HG03378 (cell line): Measurements from ENCODE around the gene IGFBPL1.
"Not testable (repeated sequence)": the region's sequence is repeated elsewhere in the genome, so short reads cannot be mapped to it uniquely, and the experiment has no call there.

Source experiments
- ATAC-seq: cut with Tn5 transposase; IDR thresholded peaks from one replicate; pipeline ENCODE4 v1.9.1; 2021; ENCODE audit warnings: mild to moderate bottlenecking, moderate library complexity; ENCODE audit not compliant: unreplicated experiment

The IGFBPL1 gene

GRCh38 chr9:38380230-38380871 lies 43.9 kb downstream of the IGFBPL1 start:
- ATAC-seq: no peak

GRCh38 chr9:38377336-38378083 lies 46.7 kb downstream of the IGFBPL1 start:
- not testable (repeated sequence) for ATAC-seq

GRCh38 chr9:38376021-38376670 lies 48.1 kb downstream of the IGFBPL1 start:
- ATAC-seq: no peak

DNA sequence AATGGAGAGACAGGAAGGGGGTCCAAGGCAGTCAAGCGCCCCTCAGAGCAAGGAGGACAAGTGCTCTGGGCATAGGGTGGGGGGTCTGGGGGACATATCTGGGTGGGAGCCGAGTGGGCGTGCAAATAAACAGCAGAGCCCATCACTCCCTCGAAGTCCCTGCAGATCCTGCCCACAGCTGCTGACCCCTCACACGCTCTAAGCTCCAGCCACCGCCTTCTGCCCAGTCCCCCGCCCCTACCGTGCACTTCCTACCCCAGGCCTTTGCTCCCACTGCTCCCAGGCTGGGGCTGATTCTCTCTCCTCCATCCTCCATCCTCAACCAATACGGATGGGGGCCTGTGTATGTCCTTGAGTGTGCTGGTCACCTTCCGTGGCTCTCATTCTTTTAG lies 48.7 kb downstream of the IGFBPL1 start:
- ATAC-seq: no peak

GRCh38 chr9:38374847-38375571 lies 49.2 kb downstream of the IGFBPL1 start:
- ATAC-seq: no peak

- ATAC-seq: no peak
These were observed 50.6 kb downstream of the IGFBPL1 start for GRCh38 chr9:38373679-38374078.

- no peak for ATAC-seq
These were observed 51.3 kb downstream of the IGFBPL1 start for GRCh38 chr9:38372762-38373619.

DNA sequence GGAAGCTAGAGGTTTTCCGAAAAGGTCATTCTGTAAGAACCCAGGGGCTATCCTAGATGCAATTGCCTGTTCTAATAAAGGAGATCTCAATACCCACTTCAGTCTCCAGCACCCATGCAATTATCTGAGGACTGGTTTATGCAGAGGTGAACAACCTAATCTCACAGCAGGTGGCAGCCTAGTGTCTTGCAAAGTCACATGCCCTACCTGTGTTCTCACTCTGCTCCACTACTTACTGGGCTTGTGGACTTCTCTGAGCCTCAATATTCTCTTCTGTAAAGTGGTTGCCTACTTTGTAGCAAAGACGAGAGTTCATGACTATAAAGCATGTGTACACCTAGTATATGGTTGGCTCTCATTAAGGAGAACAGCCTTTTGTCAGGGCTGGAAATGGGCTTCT lies 52.8 kb downstream of the IGFBPL1 start:
- no peak for ATAC-seq

DNA sequence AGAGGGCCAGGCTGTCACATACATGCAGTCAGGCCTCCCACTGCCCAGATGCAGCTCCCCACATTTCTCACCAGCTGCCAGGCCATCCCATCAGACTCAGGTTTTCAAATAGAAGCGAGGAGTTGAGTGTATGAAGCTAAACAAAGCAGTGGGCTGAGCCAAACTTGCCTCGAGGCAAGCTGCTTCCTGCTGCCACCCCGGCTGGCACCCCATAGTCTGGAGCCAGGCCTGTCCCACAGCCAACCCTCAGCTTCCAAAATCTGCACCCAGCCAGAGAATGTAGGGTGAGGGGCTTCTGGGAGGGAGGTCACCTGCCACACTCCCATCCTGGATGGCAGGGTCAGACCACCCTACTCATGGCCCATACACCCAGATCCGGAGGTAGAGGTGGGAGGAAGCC lies 54.1 kb downstream of the IGFBPL1 start:
- ATAC-seq: no peak

DNA sequence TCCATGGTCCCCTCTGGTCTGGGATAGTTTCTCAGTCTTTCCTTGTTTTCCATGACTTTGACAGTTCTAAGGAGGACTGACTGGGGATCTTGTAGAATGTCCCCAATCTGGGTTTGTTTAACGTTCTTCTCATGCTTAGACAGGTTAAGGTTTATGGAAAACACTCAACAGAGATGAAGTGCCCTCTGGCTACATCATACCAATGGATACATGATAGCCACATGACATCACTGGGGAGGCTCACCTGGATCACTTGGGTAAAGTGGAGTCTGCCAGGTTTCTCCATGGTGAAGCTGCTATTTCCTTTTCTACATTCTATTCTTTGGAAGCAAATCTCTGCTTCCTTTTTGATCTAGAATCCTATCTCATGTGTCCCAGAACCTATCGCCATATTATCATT lies 55.5 kb downstream of the IGFBPL1 start:
- no peak for ATAC-seq

GRCh38 chr9:38367898-38368297 lies 56.4 kb downstream of the IGFBPL1 start:
- no peak for ATAC-seq

DNA sequence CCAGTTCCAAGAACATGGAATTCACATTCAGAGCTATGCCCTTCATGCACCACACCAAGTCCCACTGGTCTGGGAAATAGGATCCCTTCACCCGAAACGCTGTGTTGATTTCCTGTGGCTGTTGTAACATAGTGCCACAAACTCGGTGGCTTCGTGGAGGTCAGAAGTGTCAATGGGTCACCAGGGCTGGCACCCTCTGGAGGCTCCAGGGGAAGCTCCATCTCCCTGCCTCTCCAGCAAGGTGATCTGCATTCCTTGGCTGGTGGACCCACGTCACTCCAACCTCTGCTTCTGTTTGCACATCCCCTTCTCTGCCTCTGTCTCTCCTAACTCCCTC lies 60.7 kb downstream of the IGFBPL1 start:
- ATAC-seq: no peak

- ATAC-seq: no peak
These were observed 61.2 kb downstream of the IGFBPL1 start for GRCh38 chr9:38362852-38363588.

GRCh38 chr9:38361473-38361850 lies 62.8 kb downstream of the IGFBPL1 start:
- no peak for ATAC-seq

DNA sequence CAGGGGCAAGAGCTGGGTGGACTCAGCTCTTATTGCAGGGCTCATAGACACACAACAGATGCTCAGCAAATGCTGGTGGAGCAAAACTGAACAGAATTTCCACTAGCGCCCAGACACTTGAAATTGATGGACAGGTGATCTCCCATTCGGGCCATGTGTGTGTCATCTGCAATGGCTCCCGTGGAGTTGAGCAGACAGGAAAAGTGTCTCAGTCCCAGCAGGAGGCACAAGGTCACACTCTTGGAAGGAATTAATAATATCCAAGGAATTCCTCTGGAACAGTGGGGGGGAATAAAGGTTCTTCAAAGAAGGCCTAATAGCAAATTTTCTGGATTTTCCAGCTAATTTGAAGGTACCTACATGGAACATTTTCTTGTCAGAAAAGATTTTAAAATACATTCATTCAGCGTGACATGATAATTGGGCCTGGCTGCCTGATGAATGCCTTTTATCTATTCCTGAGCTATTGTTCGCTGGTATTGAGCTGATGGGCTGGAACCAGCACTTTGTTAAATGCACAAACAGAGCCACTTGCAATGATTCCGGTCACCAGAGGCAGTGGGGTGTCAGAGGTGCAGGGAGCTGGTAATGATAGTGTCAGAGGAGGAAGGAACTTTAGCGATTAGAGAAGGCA lies 63.3 kb downstream of the IGFBPL1 start:
- ATAC-seq: no peak

- no peak for ATAC-seq
These were observed 64.4 kb downstream of the IGFBPL1 start for GRCh38 chr9:38359689-38360385.

DNA sequence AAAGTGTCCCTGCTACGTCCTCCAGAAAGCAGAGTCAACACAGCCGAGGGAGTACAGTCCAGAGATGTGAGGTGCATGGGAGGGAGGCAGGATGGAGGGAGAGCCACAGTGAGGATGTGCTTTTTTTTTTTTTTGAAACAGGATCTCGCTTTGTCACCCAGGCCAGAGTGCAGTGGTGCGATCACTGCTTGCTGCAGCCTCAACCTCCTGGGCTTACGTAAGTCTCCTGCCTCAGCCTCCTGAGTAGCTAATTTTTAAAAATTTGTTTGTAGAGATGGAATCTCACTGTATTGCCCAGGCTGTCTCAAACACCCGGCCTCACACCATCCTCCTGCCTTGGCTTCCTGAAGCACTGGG lies 65.0 kb downstream of the IGFBPL1 start:
- no peak for ATAC-seq

DNA sequence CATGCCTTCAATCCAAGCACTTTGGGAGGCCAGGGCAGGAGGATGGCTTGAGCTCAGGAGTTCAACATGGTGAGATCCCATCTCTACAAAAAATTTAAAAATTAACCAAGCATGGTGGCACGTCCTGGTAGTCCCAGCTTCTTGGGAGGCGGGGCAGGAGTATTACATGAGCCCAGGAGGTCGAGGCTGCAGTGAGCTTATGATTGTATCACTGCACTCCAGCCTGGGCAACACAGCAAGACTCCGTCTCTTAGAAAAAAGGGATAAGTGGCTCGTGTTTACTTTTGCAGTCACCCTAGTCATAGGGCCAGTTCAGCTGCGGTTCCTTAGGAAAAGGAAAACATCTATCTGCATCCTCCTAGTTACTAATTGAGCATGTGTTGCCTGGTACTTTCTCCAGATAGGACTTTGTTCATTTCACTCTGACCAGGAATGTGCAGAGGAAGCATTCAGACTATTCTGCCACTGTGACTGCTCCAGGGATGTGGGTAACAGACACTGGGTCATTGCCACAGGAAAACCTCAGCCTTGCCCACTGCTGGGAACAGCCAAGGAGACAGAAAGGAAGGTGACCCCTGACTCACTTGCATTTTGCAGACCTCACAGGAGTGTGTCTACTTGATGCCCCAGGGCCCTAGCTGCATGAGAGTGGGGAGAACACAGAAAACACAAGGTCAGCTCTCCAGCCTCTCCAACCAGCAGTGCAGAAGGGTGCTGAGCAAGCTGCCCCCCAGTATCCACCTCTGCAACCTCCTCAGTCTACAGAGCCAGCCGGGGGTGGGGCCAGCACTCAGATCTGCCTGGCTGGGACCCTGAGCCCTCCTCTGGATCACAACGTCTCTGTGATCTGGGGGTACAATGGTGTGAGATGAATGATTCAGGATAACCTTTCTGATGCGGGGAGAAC lies 65.6 kb downstream of the IGFBPL1 start:
- ATAC-seq: no peak
